Measurements from ENCODE around the gene RASL11B. TPM values are rescaled to one million over a fixed set of nuclear protein-coding genes. Genes with fewer than 3 reads are reported as not detected.

Gene RASL11B
- total RNA-seq, 6 experiments from 2014 or later = 0.26 to 1.3 (median 0.37) TPM

DNA sequence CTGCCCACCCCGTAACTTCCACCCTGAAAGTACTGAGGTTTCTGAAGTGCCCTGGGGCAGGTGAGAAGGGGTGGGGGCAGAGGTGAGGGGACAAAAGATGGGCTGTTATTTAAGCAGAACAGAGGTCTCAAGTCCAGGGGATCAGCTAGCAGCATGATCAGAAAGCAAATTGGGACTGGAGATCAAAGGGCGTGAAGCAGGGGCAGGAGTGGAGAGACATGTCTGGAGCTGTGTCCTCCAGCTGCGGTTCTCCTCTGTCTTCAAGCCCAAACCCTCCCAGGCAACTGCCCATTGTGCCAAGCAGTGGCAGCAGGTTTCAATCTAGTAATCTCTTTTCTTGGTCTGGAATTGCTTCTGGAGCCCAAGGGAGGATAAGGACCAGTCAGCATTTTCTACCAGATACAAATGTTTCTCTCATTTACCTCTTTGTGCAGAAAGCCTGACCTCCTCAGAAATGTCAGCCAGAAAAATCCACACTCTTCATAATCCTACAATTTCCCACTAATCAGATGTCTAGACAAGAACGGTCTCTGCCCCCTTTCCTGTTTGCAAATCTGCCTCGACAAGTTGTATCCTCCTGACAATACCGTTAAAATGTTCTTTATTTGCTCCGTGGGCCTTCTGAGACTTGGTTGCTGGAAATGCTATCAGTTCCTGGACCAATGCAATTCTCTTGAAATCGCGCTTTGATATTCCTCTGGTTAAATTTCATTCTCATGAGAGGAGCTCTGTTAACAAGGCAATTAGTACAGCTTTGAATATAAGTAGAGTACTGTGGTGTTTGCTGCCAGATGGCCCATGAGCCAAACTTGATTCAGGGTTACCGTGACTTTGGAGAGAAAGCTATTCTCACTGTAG, 23.2 kb upstream of the RASL11B start:
- no peak for DNase-seq
- Histone ChIP-seq H3K27me3 (no peaks in the 10 kb centered on the region), H3K4me1 (no peaks in the 10 kb centered on the region), H3K27ac (no peak overlapping the region), H3K36me3 (no peaks in the 10 kb centered on the region), H3K4me3 (no peak overlapping the region), H3K9me3 (no peaks in the 10 kb centered on the region)
- no peak for ATAC-seq
- WGBS (ENCODE audit: insufficient coverage, low coverage, low lambda C conversion rate, missing lambda C conversion rate) = 63% methylated on average over 10 of the region's 10 CpGs
- intact Hi-C loops (cut with DNase I) = no loop called here
- TF ChIP-seq, protein P1, sequence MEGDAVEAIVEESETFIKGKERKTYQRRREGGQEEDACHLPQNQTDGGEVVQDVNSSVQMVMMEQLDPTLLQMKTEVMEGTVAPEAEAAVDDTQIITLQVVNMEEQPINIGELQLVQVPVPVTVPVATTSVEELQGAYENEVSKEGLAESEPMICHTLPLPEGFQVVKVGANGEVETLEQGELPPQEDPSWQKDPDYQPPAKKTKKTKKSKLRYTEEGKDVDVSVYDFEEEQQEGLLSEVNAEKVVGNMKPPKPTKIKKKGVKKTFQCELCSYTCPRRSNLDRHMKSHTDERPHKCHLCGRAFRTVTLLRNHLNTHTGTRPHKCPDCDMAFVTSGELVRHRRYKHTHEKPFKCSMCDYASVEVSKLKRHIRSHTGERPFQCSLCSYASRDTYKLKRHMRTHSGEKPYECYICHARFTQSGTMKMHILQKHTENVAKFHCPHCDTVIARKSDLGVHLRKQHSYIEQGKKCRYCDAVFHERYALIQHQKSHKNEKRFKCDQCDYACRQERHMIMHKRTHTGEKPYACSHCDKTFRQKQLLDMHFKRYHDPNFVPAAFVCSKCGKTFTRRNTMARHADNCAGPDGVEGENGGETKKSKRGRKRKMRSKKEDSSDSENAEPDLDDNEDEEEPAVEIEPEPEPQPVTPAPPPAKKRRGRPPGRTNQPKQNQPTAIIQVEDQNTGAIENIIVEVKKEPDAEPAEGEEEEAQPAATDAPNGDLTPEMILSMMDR (IDR thresholded peaks at IDR 0.05) = no peak
- TF ChIP-seq POLR2A (IDR thresholded peaks at IDR 0.05) = no peak

DNA sequence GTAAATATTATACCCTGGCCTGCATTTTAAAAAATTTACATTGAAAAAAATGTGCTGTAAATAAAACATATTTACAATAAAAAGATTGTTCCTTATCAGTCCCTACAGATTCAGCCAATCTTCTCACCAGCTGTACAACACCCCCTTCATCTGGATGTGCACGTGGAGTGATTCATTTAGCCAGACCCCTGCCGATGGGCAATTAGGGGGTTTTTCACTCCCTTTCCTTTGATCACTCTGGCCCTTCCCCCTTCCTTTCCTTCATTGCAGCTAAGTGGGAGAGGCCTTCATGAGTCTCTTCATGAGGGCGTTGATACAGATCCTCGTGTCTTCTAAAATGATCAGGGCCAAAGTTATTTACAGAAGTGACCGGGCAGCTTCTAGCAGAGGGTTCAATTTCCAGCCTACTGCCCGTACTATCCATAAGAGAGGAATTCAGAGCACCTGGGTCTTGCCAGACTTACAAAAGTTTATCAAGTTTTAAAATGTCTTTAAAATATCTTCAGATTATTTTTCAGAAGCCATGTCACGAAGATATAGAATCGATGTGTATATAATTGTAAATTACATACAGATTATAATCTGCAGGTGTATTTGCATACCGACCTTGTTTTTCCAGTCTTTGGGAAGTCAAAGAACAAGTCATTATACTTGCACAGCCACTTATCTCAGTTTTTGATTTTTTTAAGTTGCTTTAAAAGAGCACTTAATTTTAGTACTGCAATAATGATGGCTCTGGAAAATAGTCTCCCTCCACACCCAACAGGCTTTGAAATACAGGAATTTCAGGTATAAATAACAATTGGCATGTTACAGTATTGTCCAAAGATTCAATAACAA, 21.4 kb upstream of the RASL11B start:
- DNase-seq (no peak), ATAC-seq (no peak)
- H3K36me3 ChIP-seq = no peaks in the 10 kb centered on the region
- TF ChIP-seq POLR2A (IDR thresholded peaks at IDR 0.05) = no peak
- TF ChIP-seq, protein P1 (IDR thresholded peaks at IDR 0.05) = no peak
- H3K27me3 ChIP-seq = no peaks in the 10 kb centered on the region
- intact Hi-C loops (cut with DNase I) = no loop called here
- 75% methylated on average over 9 of the region's 9 CpGs for WGBS (ENCODE audit: insufficient coverage, low coverage, low lambda C conversion rate, missing lambda C conversion rate)
- no peaks in the 10 kb centered on the region for H3K9me3 ChIP-seq
- H3K4me3 ChIP-seq = no peak overlapping the region
- H3K4me1 ChIP-seq = no peaks in the 10 kb centered on the region
- no peak overlapping the region for H3K27ac ChIP-seq

DNA sequence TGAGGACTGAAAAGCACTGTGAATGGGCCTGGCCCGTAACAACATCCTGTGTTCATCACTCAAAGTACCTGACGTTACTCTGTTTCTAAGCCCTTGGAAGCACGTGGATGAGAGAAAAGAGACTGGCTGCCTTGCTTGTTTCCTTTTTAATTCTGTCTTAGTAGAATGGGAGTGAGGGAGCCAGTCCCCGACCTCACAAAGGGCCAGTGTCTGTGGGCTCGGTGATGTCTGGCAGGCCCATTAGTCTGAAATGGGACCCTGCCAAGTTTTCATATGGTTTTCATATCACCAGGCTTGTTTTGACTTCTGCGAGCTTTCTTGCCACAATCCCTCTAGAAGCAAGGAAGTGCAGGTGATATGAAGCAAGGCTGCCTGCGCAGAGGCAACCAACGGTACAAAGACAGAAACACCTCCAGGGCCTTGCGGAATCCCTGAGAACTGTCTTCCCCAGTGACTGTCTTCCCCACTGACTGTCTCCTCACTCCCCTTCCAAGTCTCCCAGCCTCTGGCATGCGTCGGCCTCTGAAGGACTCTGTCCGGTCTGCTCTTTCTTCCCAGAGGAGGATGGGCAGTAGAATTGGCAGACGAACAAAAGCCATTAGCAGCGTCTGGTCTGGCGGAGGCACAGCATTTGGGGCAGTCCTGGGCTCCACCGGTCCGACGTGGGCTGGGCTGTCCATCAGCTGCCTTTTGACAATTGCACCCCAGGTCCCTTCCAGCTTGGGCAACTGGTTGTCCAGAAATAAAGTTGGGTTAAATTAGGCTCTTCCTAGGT, 20.2 kb upstream of the RASL11B start:
- 87% methylated on average over 12 of the region's 18 CpGs for WGBS (ENCODE audit: insufficient coverage, low coverage, low lambda C conversion rate, missing lambda C conversion rate)
- ATAC-seq = no peak
- Histone ChIP-seq H3K27me3 (no peaks in the 10 kb centered on the region), H3K27ac (no peak overlapping the region), H3K4me3 (no peak overlapping the region), H3K4me1 (no peaks in the 10 kb centered on the region), H3K9me3 (no peaks in the 10 kb centered on the region), H3K36me3 (no peaks in the 10 kb centered on the region)
- intact Hi-C loops (cut with DNase I) = no loop called here
- DNase-seq = no peak
- no peak for TF ChIP-seq POLR2A (IDR thresholded peaks at IDR 0.05)
- TF ChIP-seq, protein P1 (IDR thresholded peaks at IDR 0.05) = no peak

DNA sequence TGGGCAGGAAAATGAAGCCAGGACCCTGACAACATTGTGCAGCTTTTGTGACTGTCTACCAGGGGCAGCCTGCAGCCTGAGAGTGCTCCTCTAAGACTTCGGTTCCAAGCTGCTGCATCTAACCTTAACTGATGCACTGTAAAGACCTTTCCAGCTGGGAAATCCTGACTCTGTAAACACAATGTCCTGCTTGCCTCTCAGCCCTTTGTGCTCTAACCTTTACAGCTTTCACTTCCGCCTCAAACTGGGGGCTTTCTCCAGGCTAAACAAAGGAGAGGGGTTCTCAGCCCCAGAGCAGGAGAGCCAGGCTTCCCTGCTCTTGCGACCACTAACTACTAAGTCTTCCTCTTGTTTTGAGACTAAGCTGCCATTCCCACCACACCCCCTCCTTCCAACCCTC, 19.3 kb upstream of the RASL11B start:
- TF ChIP-seq, protein P1 (IDR thresholded peaks at IDR 0.05) = no peak
- no peak for TF ChIP-seq POLR2A (IDR thresholded peaks at IDR 0.05)
- H3K4me1 ChIP-seq = no peaks in the 10 kb centered on the region
- DNase-seq = no peak
- 58% methylated on average over 2 of the region's 3 CpGs for WGBS (ENCODE audit: insufficient coverage, low coverage, low lambda C conversion rate, missing lambda C conversion rate)
- no peaks in the 10 kb centered on the region for H3K36me3 ChIP-seq
- no peaks in the 10 kb centered on the region for H3K27me3 ChIP-seq
- no peaks in the 10 kb centered on the region for H3K9me3 ChIP-seq
- H3K4me3 ChIP-seq = no peak overlapping the region
- intact Hi-C loops (cut with DNase I) = no loop called here
- no peak for ATAC-seq
- no peak overlapping the region for H3K27ac ChIP-seq
